Measurements from ENCODE around the gene ZBTB4. TPM values are rescaled to one million over a fixed set of nuclear protein-coding genes. Genes with fewer than 3 reads are reported as not detected.

Gene ZBTB4
- total RNA-seq, 6 experiments from 2014 or later: 62.7 to 75.9 (median 68.6) TPM

DNA sequence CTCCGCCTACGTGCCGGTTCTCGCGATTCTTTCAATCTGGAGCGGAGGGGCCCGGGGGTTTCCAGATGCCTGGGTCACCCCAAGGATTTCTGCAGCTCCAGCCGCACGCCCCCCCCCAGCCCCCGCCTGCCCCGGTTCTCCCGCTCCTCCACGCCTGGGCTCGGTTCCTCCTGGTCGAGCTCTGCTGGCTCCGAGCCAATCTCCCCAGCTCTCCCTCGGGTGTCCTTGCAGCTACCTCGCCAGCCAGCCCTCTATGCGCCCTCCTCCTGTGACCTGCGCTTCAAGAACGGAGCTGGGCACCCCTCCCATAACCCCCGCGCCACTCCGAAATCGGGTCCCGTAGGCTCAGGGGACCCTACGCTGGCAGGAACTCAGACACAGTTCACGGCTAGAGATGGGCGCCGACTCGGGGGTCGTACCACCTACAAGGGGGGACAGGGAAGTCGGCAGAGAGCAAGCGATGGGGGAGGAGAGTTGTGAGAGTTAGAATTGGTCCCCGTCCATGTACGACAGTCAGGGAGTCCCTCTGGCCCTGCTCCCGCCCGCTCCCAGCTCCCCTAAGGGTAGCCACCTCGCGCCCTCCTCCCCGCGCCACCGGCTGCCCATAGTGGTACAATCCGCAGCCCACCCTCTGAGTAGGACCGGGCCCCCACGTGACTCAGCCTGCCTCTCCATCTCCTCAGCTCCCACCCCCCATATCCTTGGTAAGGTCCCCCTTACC lies 39.2 kb downstream of the ZBTB4 start:
- H3K4me1 Mint-ChIP-seq (ENCODE audit: low read depth): peaks cover 46% of the 10 kb centered on the region
- no peak overlapping the region for H3K27ac Mint-ChIP-seq
- H3K27me3 Mint-ChIP-seq (ENCODE audit: insufficient read depth): peaks cover 20% of the 10 kb centered on the region
- peak overlapping the region; percentile 36; the same call in 1 of the 2 replicates for H3K4me3 Mint-ChIP-seq
- TF ChIP-seq, protein P1, sequence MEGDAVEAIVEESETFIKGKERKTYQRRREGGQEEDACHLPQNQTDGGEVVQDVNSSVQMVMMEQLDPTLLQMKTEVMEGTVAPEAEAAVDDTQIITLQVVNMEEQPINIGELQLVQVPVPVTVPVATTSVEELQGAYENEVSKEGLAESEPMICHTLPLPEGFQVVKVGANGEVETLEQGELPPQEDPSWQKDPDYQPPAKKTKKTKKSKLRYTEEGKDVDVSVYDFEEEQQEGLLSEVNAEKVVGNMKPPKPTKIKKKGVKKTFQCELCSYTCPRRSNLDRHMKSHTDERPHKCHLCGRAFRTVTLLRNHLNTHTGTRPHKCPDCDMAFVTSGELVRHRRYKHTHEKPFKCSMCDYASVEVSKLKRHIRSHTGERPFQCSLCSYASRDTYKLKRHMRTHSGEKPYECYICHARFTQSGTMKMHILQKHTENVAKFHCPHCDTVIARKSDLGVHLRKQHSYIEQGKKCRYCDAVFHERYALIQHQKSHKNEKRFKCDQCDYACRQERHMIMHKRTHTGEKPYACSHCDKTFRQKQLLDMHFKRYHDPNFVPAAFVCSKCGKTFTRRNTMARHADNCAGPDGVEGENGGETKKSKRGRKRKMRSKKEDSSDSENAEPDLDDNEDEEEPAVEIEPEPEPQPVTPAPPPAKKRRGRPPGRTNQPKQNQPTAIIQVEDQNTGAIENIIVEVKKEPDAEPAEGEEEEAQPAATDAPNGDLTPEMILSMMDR (IDR thresholded peaks at IDR 0.05): no peak
- no peak for DNase-seq
- no peaks in the 10 kb centered on the region for H3K9me3 Mint-ChIP-seq
- H3K36me3 Mint-ChIP-seq (ENCODE audit: low read depth): no peaks in the 10 kb centered on the region; the same call in 1 of the 2 replicates

DNA sequence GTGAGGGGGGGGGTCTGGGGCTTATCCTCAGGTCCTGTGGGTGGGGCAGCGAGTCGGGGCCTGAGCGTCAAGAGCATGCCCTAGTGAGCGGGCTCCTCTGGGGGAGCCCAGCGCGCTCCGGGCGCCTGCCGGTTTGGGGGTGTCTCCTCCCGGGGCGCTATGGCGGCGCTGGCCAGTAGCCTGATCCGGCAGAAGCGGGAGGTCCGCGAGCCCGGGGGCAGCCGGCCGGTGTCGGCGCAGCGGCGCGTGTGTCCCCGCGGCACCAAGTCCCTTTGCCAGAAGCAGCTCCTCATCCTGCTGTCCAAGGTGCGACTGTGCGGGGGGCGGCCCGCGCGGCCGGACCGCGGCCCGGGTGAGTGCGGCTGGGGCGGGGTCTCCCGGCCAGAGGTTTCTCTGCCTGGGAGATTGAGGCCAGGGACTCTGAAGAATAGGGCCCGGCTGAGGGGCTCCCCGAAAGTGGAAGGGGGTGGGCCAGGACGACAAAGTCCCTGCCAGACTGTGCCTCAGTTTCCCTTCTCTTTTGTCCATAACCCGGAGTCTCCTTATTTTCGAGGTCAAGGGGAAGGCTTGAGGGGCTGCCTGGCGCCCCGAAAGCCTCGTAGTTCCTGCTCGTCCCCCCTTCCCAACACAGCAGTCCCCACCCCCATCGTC lies 39.8 kb downstream of the ZBTB4 start, which contains the start of gene FGF11:
Gene FGF11, plus strand, starts transcription at position 51 of the 651 bp plus-strand sequence. Its CDS starts 109 bp downstream, at position 160.
- Mint-ChIP-seq H3K36me3 (ENCODE audit: low read depth) (no peaks in the 10 kb centered on the region; the same call in 1 of the 2 replicates), H3K9me3 (no peaks in the 10 kb centered on the region), H3K27me3 (ENCODE audit: insufficient read depth) (peaks cover 18% of the 10 kb centered on the region), H3K4me1 (ENCODE audit: low read depth) (peaks cover 48% of the 10 kb centered on the region), H3K27ac (no peak within 1 kb of the TSS), H3K4me3 (peak within 1 kb of the TSS; percentile 36; the same call in 1 of the 2 replicates)
- TF ChIP-seq, protein P1 (IDR thresholded peaks at IDR 0.05): no peak
- DNase-seq: no peak

DNA sequence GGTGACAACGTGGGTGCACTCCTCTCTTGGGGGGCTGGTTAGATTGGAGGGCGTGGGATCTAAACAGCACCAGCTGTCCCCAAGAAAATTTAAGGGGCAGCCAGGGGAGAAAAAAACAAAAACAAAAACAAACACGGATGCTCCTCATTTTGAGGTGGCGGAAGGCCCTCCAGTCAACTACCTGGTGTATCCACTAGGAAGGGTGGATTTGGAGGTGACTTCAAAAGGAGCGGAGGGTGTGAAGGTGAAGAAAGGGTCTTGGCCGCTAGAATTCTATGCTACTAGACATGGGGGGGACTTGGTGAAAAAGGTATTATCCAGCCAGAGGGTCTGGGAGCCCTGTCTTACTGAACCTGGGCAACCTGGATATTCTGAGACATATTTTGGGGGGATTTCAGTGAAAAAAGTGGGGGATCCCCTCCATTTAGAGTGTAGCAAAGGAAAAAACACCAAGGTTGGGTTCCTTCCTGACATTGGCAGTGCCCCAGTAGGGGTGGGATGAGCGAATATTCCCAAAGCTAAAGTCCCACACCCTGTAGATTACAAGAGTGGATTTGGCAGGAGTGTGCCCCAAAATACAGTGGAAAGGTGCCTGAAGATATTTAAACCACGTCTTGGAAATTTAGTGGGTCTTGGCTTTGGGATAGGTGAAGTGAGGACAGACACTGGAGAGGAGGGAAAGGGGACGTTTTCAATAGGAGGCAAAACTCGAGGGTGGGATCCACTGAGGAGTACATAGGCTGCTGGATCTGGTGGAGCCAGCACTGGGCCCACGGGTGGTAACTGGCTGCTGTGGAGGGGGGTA lies 40.6 kb downstream of the ZBTB4 start:
- TF ChIP-seq, protein P1 (IDR thresholded peaks at IDR 0.05): no peak
- Mint-ChIP-seq H3K4me3 (peak overlapping the region; percentile 7; the same call in 1 of the 2 replicates), H3K4me1 (ENCODE audit: low read depth) (peaks cover 42% of the 10 kb centered on the region), H3K27ac (no peak overlapping the region), H3K27me3 (ENCODE audit: insufficient read depth) (peaks cover 18% of the 10 kb centered on the region), H3K36me3 (ENCODE audit: low read depth) (no peaks in the 10 kb centered on the region; the same call in 1 of the 2 replicates), H3K9me3 (no peaks in the 10 kb centered on the region)
- DNase-seq: no peak

DNA sequence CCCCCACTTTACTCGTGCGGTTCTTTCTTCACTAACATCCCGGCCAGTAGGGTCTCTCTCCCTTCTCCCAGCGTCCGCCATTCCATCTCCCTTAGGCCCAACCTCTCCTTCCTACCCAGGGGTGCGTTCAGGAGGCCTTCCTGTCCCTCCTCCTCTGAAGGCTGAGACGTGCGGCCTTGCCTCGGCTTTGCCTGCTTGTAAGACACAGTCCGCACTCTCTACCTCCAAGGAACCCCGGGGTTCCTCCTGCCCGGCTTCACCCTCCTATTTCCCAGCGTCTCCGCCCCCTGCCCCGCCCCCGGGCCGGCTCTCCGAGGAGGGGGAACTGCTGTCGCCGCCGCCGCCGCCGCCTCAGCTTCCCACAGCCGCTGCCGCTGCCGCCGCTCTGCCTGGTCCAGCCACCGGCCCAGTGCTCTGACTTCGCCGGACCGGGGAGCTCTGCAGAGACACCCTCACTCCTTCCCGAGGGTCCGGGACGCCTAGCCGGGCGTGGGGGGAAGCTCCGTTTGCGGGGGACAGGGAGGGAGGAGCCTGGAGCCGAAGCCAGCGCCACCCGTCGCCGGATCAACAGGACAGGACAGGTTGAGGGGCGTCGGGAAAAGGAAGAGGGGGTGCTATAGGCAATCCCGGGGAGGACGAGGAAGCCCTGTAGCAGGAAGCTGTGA lies 41.3 kb downstream of the ZBTB4 start:
- H3K27ac Mint-ChIP-seq: no peak overlapping the region
- H3K4me3 Mint-ChIP-seq: peak overlapping the region; percentile 71
- peaks cover 37% of the 10 kb centered on the region for H3K4me1 Mint-ChIP-seq (ENCODE audit: low read depth)
- no peaks in the 10 kb centered on the region; the same call in 1 of the 2 replicates for H3K36me3 Mint-ChIP-seq (ENCODE audit: low read depth)
- peaks cover 18% of the 10 kb centered on the region for H3K27me3 Mint-ChIP-seq (ENCODE audit: insufficient read depth)
- no peaks in the 10 kb centered on the region for H3K9me3 Mint-ChIP-seq
- TF ChIP-seq, protein P1 (IDR thresholded peaks at IDR 0.05): no peak
- no peak for DNase-seq

DNA sequence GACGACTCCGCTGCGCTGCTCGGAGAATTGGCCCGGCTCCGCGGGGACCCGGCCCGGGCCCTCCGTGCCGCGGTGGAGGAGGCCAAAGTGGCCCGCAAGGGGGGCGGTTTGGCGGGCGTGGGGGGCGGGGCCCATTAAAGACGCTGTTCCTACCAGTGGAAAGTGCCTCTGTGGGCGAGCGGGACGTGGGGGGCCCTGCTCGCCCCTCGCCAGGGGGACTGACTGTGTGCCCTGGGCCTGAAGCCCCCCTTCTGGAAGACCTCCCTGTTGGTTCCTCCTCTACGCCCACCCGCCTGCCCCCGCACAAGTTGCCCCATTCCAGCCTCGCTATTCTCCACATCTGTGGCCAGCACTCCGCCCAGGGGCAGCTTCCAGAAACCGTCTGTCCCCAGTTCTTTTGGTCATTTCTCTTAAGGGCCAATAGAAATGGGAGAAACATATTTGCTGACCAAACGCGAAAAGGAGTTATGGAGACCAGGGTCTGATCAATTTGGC lies 42.0 kb downstream of the ZBTB4 start:
- peaks cover 18% of the 10 kb centered on the region for H3K27me3 Mint-ChIP-seq (ENCODE audit: insufficient read depth)
- peaks cover 37% of the 10 kb centered on the region for H3K4me1 Mint-ChIP-seq (ENCODE audit: low read depth)
- H3K9me3 Mint-ChIP-seq: no peaks in the 10 kb centered on the region
- H3K4me3 Mint-ChIP-seq: peak overlapping the region; percentile 71; the same call in 1 of the 2 replicates
- H3K27ac Mint-ChIP-seq: no peak overlapping the region
- no peak for DNase-seq
- TF ChIP-seq, protein P1 (IDR thresholded peaks at IDR 0.05): 0 out of 2 replicates have a peak, but pooled peaks have one; percentile 4
- H3K36me3 Mint-ChIP-seq (ENCODE audit: low read depth): no peaks in the 10 kb centered on the region; the same call in 1 of the 2 replicates

Measured in HFFc6 (cell line).